ENCODE measurements around the gene DOK6.

The DOK6 gene

GRCh38 chr18:69388222-69388621 lies 12.5 kb upstream of the DOK6 start:
- in situ Hi-C loops (cut with HindIII; ENCODE audit: low pct_ligation_motif_present, low sequenced_read_pairs), result no loop called here
- Histone ChIP-seq H3K27ac (no peak overlapping the region), H3K4me3 (ENCODE audit: low read depth, low read length) (no peak overlapping the region), H3K27me3 (replicated peaks) (no peaks in the 10 kb centered on the region), H3K36me3 (replicated peaks) (no peaks in the 10 kb centered on the region)
- no peak for DNase-seq
- no peak for TF ChIP-seq CTCF (IDR thresholded peaks at IDR 0.05; ENCODE audit: low read depth, low read length, missing control alignments)

GRCh38 chr18:69397096-69397495 lies 3.6 kb upstream of the DOK6 start:
- Histone ChIP-seq H3K27me3 (replicated peaks) (no peaks in the 10 kb centered on the region), H3K27ac (no peak overlapping the region), H3K36me3 (replicated peaks) (no peaks in the 10 kb centered on the region), H3K4me3 (ENCODE audit: low read depth, low read length) (no peak overlapping the region)
- TF ChIP-seq CTCF (IDR thresholded peaks at IDR 0.05; ENCODE audit: low read depth, low read length, missing control alignments), result no peak
- DNase-seq, result peak; percentile 46
- in situ Hi-C loops (cut with HindIII; ENCODE audit: low pct_ligation_motif_present, low sequenced_read_pairs), result no loop called here

GRCh38 chr18:69399253-69399652 lies 1.4 kb upstream of the DOK6 start:
- no peak for DNase-seq
- TF ChIP-seq CTCF (IDR thresholded peaks at IDR 0.05; ENCODE audit: low read depth, low read length, missing control alignments), result no peak
- Histone ChIP-seq H3K27me3 (replicated peaks) (no peaks in the 10 kb centered on the region), H3K4me3 (ENCODE audit: low read depth, low read length) (no peak overlapping the region), H3K27ac (no peak overlapping the region), H3K36me3 (replicated peaks) (no peaks in the 10 kb centered on the region)
- in situ Hi-C loops (cut with HindIII; ENCODE audit: low pct_ligation_motif_present, low sequenced_read_pairs), result no loop called here

GRCh38 chr18:69400976-69401225 lies 213 bp downstream of the DOK6 start:
- in situ Hi-C loops (cut with HindIII; ENCODE audit: low pct_ligation_motif_present, low sequenced_read_pairs), result no loop called here
- Histone ChIP-seq H3K4me3 (ENCODE audit: low read depth, low read length) (peak overlapping the region; percentile 69), H3K27me3 (replicated peaks) (no peaks in the 10 kb centered on the region), H3K36me3 (replicated peaks) (no peaks in the 10 kb centered on the region), H3K27ac (no peak overlapping the region)
- TF ChIP-seq CTCF (IDR thresholded peaks at IDR 0.05; ENCODE audit: low read depth, low read length, missing control alignments), result no peak
- DNase-seq, result no peak

- TF ChIP-seq CTCF (IDR thresholded peaks at IDR 0.05; ENCODE audit: low read depth, low read length, missing control alignments), result no peak
- in situ Hi-C loops (cut with HindIII; ENCODE audit: low pct_ligation_motif_present, low sequenced_read_pairs), result no loop called here
- peak overlapping the region; percentile 69 for H3K4me3 ChIP-seq (ENCODE audit: low read depth, low read length)
- H3K36me3 ChIP-seq (replicated peaks), result no peaks in the 10 kb centered on the region
- no peak overlapping the region for H3K27ac ChIP-seq
- H3K27me3 ChIP-seq (replicated peaks), result no peaks in the 10 kb centered on the region
- DNase-seq, result peak; percentile 20
Observed at GRCh38 chr18:69401226-69401971, 711 bp downstream of the DOK6 start.

GRCh38 chr18:69401972-69402532 lies 1.4 kb downstream of the DOK6 start:
- Histone ChIP-seq H3K27ac (no peak overlapping the region), H3K4me3 (ENCODE audit: low read depth, low read length) (peak overlapping the region; percentile 69), H3K27me3 (replicated peaks) (no peaks in the 10 kb centered on the region), H3K36me3 (replicated peaks) (no peaks in the 10 kb centered on the region)
- in situ Hi-C loops (cut with HindIII; ENCODE audit: low pct_ligation_motif_present, low sequenced_read_pairs), result no loop called here
- no peak for DNase-seq
- TF ChIP-seq CTCF (IDR thresholded peaks at IDR 0.05; ENCODE audit: low read depth, low read length, missing control alignments), result no peak

Data from brain microvascular endothelial cell (primary cell).